Right atrium auricular region (tissue), 2 donors: ENCODE data around the gene ACOT11. TPM values are rescaled to one million over a fixed set of nuclear protein-coding genes. Genes with fewer than 3 reads are reported as not detected.

ENCODE experiments used
- DNase-seq: peaks from one replicate; pipeline ENCODE4 v3.0.0-alpha.2; 2019; ENCODE audit warnings: low spot score
- H3K27ac ChIP-seq, 2 donors: fragments of 200-600 bp; sonication (generic); 1 replicate in 1 of 2; 2 replicates in 1 of 2; pipeline ENCODE4 v1.5.1; 2016 to 2019
- H3K27me3 ChIP-seq, 2 donors: fragments of 200-600 bp; sonication (generic); one replicate each; pipeline versions ENCODE4 v1.5.1 to v1.6.0; 2017 to 2019
- H3K36me3 ChIP-seq: fragments of 200-600 bp; sonication (generic); one replicate; pipeline ENCODE4 v1.5.1; 2016
- H3K4me1 ChIP-seq, 2 donors: fragments of 200-600 bp; sonication (generic); one replicate each; pipeline versions ENCODE4 v1.5.1 to v1.6.0; 2017 to 2019
- H3K4me3 ChIP-seq, 2 donors: fragments of 200-600 bp; sonication (generic); 1 replicate in 1 of 2; 2 replicates in 1 of 2; pipeline ENCODE4 v1.5.1; 2017 to 2019; ENCODE audit warnings: mild to moderate bottlenecking in 1 of 2, moderate library complexity in 1 of 2
- H3K9me3 ChIP-seq, 2 donors: fragments of 200-600 bp; sonication (generic); one replicate each; pipeline ENCODE4 v1.5.1; 2019
- total RNA-seq, 2 donors: library from RNA; depleted of rRNA; stranded (reverse); fragments of >200 nt; gene quantifications; one replicate each; pipeline ENCODE4 v1.1.0, GENCODE V29; 2016
- TF ChIP-seq, protein P1 (sequence below), 2 donors: fragments of 200-600 bp; sonication (generic); IDR thresholded peaks; one replicate each; pipeline ENCODE4 v1.5.1; 2019; ENCODE audit warnings: antibody characterized with exemption in 2 of 2

Gene ACOT11
- total RNA-seq, 2 donors from 2014 or later = 9.1 to 27.0 TPM

DNA sequence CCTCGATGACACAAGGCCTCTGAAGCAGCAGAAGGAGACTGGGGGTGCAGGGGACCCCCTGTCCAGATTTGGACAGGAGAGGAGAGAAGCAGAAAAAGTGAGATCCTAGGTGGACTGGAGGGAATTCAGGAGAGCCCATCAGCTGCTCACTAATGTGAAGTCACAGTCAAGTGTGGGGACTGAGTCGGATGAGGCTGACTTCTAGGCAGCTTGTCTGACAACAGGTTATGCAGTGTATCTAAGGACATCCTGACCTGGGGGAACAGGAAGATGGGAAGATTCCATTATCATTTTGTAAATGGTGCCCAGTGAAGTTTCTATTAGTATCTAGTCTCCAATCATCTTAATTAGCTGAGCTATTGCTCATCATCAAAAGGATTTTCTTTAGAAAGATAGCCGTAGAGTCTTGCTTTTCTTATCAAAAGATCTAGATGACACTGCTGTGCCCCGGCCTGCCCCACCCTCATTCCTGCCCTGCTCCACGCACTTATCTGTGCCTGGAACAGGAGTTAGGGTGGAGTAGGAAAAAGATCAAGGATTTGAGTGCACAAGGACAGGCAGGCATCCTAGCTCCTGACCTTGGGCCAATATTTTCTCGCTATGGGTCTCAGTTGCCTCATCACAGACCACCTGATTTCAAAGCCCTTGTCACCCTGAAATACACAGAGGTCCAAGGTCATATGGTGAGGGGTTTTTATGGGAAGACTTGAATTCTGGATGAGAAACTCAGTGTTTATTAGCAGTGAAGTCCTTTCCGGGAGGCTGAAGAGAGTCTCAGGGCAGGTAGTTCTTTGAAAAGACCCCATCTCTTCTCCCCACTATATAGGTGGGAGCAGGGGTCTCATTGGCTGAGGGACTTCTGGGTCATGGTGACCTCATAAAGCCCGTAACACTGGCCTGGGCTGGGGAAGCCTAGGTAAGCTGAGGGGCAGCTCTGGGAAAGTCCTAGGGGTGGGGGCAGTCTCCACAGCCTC, 93.1 kb downstream of the ACOT11 start, which contains the start of gene MROH7:
TSS of gene MROH7 (plus strand) at position 924 of the 974 bp plus-strand sequence. CDS start 11,141 bp downstream, outside the sequence.
- H3K36me3 ChIP-seq = no peaks in the 10 kb centered on the region
- no peak within 1 kb of the TSS for H3K4me3 ChIP-seq
- DNase-seq = no peak
- no peak within 1 kb of the TSS for H3K27ac ChIP-seq
- H3K27me3 ChIP-seq = no peaks in the 10 kb centered on the region
- H3K4me1 ChIP-seq = peaks cover 0 to 4% of the 10 kb centered on the region in 2 donors
- TF ChIP-seq, protein P1, sequence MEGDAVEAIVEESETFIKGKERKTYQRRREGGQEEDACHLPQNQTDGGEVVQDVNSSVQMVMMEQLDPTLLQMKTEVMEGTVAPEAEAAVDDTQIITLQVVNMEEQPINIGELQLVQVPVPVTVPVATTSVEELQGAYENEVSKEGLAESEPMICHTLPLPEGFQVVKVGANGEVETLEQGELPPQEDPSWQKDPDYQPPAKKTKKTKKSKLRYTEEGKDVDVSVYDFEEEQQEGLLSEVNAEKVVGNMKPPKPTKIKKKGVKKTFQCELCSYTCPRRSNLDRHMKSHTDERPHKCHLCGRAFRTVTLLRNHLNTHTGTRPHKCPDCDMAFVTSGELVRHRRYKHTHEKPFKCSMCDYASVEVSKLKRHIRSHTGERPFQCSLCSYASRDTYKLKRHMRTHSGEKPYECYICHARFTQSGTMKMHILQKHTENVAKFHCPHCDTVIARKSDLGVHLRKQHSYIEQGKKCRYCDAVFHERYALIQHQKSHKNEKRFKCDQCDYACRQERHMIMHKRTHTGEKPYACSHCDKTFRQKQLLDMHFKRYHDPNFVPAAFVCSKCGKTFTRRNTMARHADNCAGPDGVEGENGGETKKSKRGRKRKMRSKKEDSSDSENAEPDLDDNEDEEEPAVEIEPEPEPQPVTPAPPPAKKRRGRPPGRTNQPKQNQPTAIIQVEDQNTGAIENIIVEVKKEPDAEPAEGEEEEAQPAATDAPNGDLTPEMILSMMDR (IDR thresholded peaks at IDR 0.05) = no peak
- H3K9me3 ChIP-seq = peaks cover 0 to 13% of the 10 kb centered on the region in 2 donors

DNA sequence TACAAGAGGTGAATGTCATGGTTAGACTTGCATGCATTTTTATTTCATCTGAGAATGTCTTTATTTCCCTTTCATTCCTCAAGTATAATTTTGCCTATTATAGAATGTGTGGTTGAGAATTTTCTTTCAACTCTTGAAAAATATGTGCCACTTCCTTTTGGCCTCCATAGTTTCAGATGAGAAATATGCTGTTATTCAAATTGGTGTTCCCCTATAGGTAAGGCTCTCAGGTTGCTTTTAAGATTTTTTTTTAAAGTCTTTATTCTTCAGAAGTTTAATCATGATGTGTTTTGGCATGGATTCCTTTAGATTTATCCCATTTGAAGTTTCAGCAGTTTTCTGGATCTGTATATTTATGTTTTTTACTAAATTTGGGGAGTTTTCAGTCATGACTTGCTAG, 95.7 kb downstream of the ACOT11 start:
- Histone ChIP-seq H3K27ac (no peak overlapping the region), H3K4me3 (no peak overlapping the region), H3K4me1 (peaks cover 0 to 6% of the 10 kb centered on the region in 2 donors), H3K27me3 (no peaks in the 10 kb centered on the region), H3K36me3 (no peaks in the 10 kb centered on the region), H3K9me3 (peaks cover 0 to 13% of the 10 kb centered on the region in 2 donors)
- DNase-seq = no peak
- TF ChIP-seq, protein P1 (IDR thresholded peaks at IDR 0.05) = no peak

DNA sequence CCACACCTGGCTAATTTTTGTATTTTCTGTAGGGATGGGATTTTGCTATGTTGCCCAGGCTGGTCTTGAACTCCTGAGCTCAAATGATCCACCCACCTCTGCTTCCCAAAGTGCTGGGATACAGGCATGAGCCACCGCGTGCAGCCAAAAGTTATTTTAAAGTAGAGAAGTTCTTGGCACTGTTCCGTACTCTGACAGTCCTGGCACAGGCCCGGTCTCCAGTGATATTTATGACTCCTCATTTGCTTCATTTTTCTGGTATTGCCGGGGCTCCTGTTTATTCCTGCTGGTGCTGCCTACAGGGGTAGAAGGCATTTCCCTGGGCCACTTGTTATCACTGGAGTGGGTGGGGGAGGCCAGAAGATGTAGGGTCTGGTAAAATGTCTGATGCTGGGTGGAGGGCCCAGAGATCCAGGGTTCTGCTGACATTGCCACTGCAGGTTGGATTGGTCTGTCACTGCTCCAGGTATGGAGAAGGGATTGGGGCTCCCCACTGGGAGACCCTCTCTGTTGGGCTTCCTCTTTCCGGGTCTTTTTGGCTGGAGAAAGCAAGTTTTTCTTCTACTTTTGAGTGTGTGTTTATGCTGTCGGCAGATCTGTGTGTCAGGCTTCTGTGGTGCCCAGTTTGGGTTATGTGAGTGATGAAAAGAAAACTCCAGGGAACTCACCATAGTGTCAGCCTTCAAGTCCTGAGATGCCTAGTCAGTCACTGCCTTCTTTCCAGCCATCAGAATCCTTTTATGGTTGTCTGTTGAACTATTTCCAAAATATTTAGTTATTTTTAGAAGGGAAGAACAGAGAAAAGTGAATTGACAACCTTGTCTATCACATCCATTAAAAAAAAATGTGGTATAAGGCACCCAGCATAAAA, 98.0 kb downstream of the ACOT11 start:
- peak overlapping the region; percentile 70 to 85 for H3K27ac ChIP-seq
- no peaks in the 10 kb centered on the region for H3K27me3 ChIP-seq
- H3K36me3 ChIP-seq = no peaks in the 10 kb centered on the region
- H3K9me3 ChIP-seq = peaks cover 0 to 13% of the 10 kb centered on the region in 2 donors
- TF ChIP-seq, protein P1 (IDR thresholded peaks at IDR 0.05) = no peak
- no peak for DNase-seq
- peaks cover 0 to 6% of the 10 kb centered on the region in 2 donors for H3K4me1 ChIP-seq
- no peak overlapping the region for H3K4me3 ChIP-seq

DNA sequence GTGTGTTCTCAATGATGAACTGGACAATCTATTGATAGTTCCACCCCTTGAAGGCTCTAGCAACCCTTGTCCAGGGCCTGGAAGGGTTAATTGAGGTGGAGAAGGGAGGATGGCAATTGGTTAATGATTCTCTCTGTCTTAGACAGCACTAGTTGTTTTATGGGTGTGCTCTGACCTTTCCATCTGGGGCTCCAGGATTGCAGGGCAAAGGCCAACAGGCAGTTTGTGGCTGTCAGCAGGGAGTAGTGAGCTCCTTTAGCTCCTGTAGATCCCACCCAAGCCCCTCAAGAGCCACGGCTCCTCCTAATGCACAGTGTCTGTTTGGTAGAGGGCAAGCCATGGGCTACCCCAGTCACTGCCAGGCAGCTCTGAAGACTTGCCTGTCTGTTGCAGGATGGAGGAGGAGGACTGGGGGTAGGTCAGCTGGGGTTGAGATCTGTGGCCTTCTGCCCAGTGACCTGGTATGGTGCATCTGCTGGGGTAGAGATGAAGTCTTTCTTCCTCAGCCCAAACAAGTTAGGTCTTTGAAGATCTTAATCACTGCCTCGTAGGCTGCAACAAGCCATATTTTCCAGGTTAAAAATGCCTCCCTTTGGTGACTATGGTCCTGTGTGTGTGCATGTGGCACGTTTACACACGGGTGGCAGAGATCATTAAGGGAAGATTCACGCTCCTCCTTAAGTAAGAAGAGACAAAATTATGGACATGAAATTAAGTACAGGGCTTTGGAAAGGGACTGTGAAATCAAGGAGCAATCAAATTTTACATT, 101.3 kb downstream of the ACOT11 start:
- Histone ChIP-seq H3K4me3 (no peak overlapping the region), H3K27me3 (no peaks in the 10 kb centered on the region), H3K36me3 (no peaks in the 10 kb centered on the region), H3K9me3 (no peaks in the 10 kb centered on the region), H3K4me1 (peaks cover 0 to 6% of the 10 kb centered on the region in 2 donors), H3K27ac (no peak overlapping the region)
- no peak for DNase-seq
- TF ChIP-seq, protein P1 (IDR thresholded peaks at IDR 0.05) = no peak

DNA sequence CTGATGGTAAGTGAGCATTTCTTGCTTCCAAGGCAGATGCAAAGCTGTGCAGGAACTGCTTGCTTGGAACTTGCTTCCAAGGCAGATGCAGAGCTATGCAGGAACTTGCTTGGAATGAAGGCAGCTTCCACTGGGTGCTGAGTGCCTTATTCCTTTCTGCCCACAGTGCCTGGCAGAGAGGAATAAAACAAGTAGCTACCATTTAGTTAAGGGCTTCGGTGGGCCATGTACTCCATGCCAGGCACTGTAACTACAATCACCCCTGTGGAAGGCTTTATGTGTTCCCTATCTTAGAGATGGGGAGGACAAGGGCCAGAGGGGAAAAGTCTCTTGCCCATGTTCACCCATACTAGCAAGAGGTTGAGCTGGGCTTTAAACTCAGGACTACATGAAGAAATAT, 101.9 kb downstream of the ACOT11 start:
- Histone ChIP-seq H3K9me3 (no peaks in the 10 kb centered on the region), H3K4me3 (no peak overlapping the region), H3K4me1 (peaks cover 0 to 6% of the 10 kb centered on the region in 2 donors), H3K36me3 (no peaks in the 10 kb centered on the region), H3K27ac (no peak overlapping the region), H3K27me3 (no peaks in the 10 kb centered on the region)
- no peak for DNase-seq
- TF ChIP-seq, protein P1 (IDR thresholded peaks at IDR 0.05) = no peak
